ENCODE measurements around the gene TTYH2. TPM values are rescaled to one million over a fixed set of nuclear protein-coding genes. Genes with fewer than 3 reads are reported as not detected.

The TTYH2 gene
- total and polyA plus RNA-seq, 7 donors, result 0.89 to 16.4 (median 5.1) TPM

GRCh38 chr17:74170924-74171323, 42.4 kb upstream of the TTYH2 start:
- ATAC-seq, result no peak
- peaks cover 0 to 9% (median 0%) of the 10 kb centered on the region in 3 donors for H3K27me3 ChIP-seq (ENCODE audit: insufficient read depth in 3 of 3, low read length in 2 of 3)
- WGBS, 3 donors, result 64 to 71% (median 67%) methylated on average over 1 of the region's 1 CpG
- H3K9me3 ChIP-seq, result no peaks in the 10 kb centered on the region
- no peaks in the 10 kb centered on the region for H3K36me3 ChIP-seq (ENCODE audit: insufficient read depth in 1 of 2, low read depth in 1 of 2)
- intact Hi-C loops (cut with DNase I), result loop anchor here in 1 of 2 donors (10.0 kb wide), 1 partner anchor 516 kb away; no protein-coding TSS in a partner anchor
- no peak for DNase-seq
- H3K4me3 ChIP-seq, result no peak overlapping the region
- no peak overlapping the region for H3K27ac ChIP-seq
- H3K4me1 ChIP-seq, result no peaks in the 10 kb centered on the region
- TF ChIP-seq CTCF (IDR thresholded peaks at IDR 0.05), result no peak

GRCh38 chr17:74172700-74173099, 40.7 kb upstream of the TTYH2 start:
- no peak for TF ChIP-seq CTCF (IDR thresholded peaks at IDR 0.05)
- no peak for DNase-seq
- Histone ChIP-seq H3K27me3 (ENCODE audit: insufficient read depth in 3 of 3, low read length in 2 of 3) (peaks cover 0 to 12% (median 0%) of the 10 kb centered on the region in 3 donors), H3K27ac (no peak overlapping the region), H3K36me3 (ENCODE audit: insufficient read depth in 1 of 2, low read depth in 1 of 2) (no peaks in the 10 kb centered on the region), H3K4me3 (no peak overlapping the region), H3K4me1 (no peaks in the 10 kb centered on the region), H3K9me3 (no peaks in the 10 kb centered on the region)
- WGBS, 3 donors, result 52 to 55% (median 54%) methylated on average over 3 of the region's 3 CpGs
- no peak for ATAC-seq
- intact Hi-C loops (cut with DNase I), result loop anchor here in 1 of 2 donors (10.0 kb wide), 1 partner anchor 518 kb away; no protein-coding TSS in a partner anchor

- Histone ChIP-seq H3K27me3 (ENCODE audit: insufficient read depth in 3 of 3, low read length in 2 of 3) (peaks cover 0 to 21% (median 6%) of the 10 kb centered on the region in 3 donors), H3K9me3 (no peaks in the 10 kb centered on the region), H3K4me3 (no peak overlapping the region), H3K4me1 (no peaks in the 10 kb centered on the region), H3K36me3 (ENCODE audit: insufficient read depth in 1 of 2, low read depth in 1 of 2) (no peaks in the 10 kb centered on the region), H3K27ac (no peak overlapping the region)
- TF ChIP-seq CTCF (IDR thresholded peaks at IDR 0.05), result peak; percentile 75
- DNase-seq, result peak in 1 of 2 donors; percentile 61
- intact Hi-C loops (cut with DNase I), result loop anchor here (2.0 to 10.0 kb wide), 2 partner anchors 522 to 748 kb away; no protein-coding TSS in a partner anchor
- peak; percentile 64 to 81 (median 80) for ATAC-seq
- WGBS, 3 donors, result 42 to 47% (median 44%) methylated on average over 10 of the region's 10 CpGs
Observed at GRCh38 chr17:74176546-74177001, 36.8 kb upstream of the TTYH2 start.

- Histone ChIP-seq H3K27ac (no peak overlapping the region), H3K9me3 (no peaks in the 10 kb centered on the region), H3K4me1 (no peaks in the 10 kb centered on the region), H3K27me3 (ENCODE audit: insufficient read depth in 3 of 3, low read length in 2 of 3) (peaks cover 0 to 22% (median 6%) of the 10 kb centered on the region in 3 donors), H3K4me3 (no peak overlapping the region), H3K36me3 (ENCODE audit: insufficient read depth in 1 of 2, low read depth in 1 of 2) (no peaks in the 10 kb centered on the region)
- intact Hi-C loops (cut with DNase I), result loop anchor here (2.0 to 10.0 kb wide), 2 partner anchors 522 to 748 kb away; no protein-coding TSS in a partner anchor
- ATAC-seq, result peak in 3 of 4 donors; percentile 19 to 47 (median 32)
- no peak for TF ChIP-seq CTCF (IDR thresholded peaks at IDR 0.05)
- no peak for DNase-seq
- WGBS, 3 donors, result 0 to 9% (median 5%) methylated on average over 1 of the region's 1 CpG
Observed at GRCh38 chr17:74177018-74177450, 36.3 kb upstream of the TTYH2 start.
